Tibial nerve (tissue), 4 donors: ENCODE measurements around the gene NCR3LG1. TPM values are rescaled to one million over a fixed set of nuclear protein-coding genes. Genes with fewer than 3 reads are reported as not detected.

Experiments
- DNase-seq, 2 donors: peaks; one replicate each; pipeline ENCODE4 v3.0.0-alpha.2; 2019; ENCODE audit warnings: low spot score in 2 of 2
- H3K27ac ChIP-seq, 4 donors: fragments of 200-600 bp; sonication (generic) in 3 of 4; one replicate each; pipeline ENCODE4 v1.5.1; 2017 to 2019; ENCODE audit warnings: mild to moderate bottlenecking in 1 of 4
- H3K27me3 ChIP-seq, 2 donors: fragments of 200-600 bp; sonication (generic) in 1 of 2; one replicate each; pipeline versions ENCODE4 v1.5.1 to v1.6.0; 2017 to 2019
- H3K36me3 ChIP-seq, 3 donors: fragments of 200-600 bp; sonication (generic); one replicate each; pipeline ENCODE4 v1.5.1; 2018 to 2019
- H3K4me1 ChIP-seq, 4 donors: fragments of 200-600 bp; sonication (generic) in 3 of 4; one replicate each; pipeline ENCODE4 v1.5.1; 2017 to 2019
- H3K4me3 ChIP-seq, 4 donors: fragments of 200-600 bp; sonication (generic) in 3 of 4; one replicate each; pipeline ENCODE4 v1.5.1; 2017 to 2019; ENCODE audit warnings: mild to moderate bottlenecking in 1 of 4, moderate library complexity in 1 of 4
- H3K9me3 ChIP-seq, 4 donors: fragments of 200-600 bp; sonication (generic) in 3 of 4; one replicate each; pipeline ENCODE4 v1.5.1; 2017 to 2019
- EP300 ChIP-seq, 2 donors: sonication (generic); formaldehyde crosslinking; IDR thresholded peaks; one replicate each; pipeline ENCODE4 v1.6.1; 2017; ENCODE audit warnings: antibody characterized with exemption in 2 of 2, mild to moderate bottlenecking in 1 of 2
- POLR2A ChIP-seq, 2 donors: fragments of 450-650 bp; IDR thresholded peaks; one replicate each; pipeline ENCODE4 v1.6.1; 2017; ENCODE audit warnings: antibody characterized with exemption in 2 of 2, mild to moderate bottlenecking in 2 of 2, moderate library complexity in 2 of 2
- WGBS, 2 donors: methylation state at CpG; one replicate each; pipeline ENCODE4 v1.1.5; 2018; 5-methylcytosine and 5-hydroxymethylcytosine counted together
- total RNA-seq, 4 donors: library from RNA; depleted of rRNA; stranded (reverse); fragments of >200 nt; gene quantifications; one replicate each; pipeline ENCODE4 v1.1.0, GENCODE V29; 2016
- TF ChIP-seq, protein P1 (sequence below), 5 experiments: fragments of 200-600 bp in 3 of 5; fragments of 450-650 bp in 2 of 5; sonication (generic) in 3 of 5; IDR thresholded peaks; one replicate each; pipeline ENCODE4 v1.5.1; 2016 to 2019; ENCODE audit warnings: antibody characterized with exemption in 5 of 5, mild to moderate bottlenecking in 3 of 5, moderate library complexity in 2 of 5

Gene NCR3LG1
- total RNA-seq, 4 donors from 2014 or later = 1.0 to 2.2 (median 2.0) TPM

DNA sequence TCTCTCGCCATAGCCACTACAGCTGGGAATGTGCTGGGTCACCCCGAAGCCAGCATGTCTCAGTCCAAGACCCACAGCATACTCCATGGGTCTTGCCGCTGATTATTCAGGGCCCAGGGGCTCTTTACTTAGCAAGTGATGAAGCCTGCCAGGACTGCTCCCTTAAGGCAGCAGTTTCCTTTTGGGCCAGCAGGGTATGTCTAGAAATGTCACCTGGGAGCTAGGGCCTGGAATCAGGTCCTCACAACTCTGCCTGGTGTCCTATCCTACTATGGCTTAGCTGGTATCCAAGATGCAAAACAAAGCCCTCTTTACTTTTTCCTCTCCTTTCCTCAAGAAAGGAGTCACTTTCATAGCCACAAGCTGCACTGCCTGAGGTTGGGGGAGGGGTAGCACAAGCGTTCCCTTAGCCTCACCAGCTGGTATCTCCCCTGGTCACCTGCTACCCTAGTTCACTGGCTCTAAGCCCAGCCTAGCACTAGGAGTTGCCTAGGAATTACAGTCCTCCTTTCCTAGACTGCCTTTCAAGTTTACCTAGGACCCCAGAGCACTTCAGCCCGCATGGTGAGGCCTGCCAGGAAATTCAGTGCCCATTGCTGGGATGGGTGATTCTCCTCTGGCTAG lies 22.6 kb upstream of the NCR3LG1 start:
- Histone ChIP-seq H3K4me3 (no peak overlapping the region), H3K27me3 (no peaks in the 10 kb centered on the region), H3K4me1 (no peaks in the 10 kb centered on the region), H3K9me3 (no peaks in the 10 kb centered on the region), H3K27ac (no peak overlapping the region), H3K36me3 (peaks cover 0 to 51% (median 0%) of the 10 kb centered on the region in 3 donors)
- WGBS, 2 donors = 96 to 99% methylated on average over 5 of the region's 5 CpGs
- TF ChIP-seq EP300 (IDR thresholded peaks at IDR 0.05) = no peak
- TF ChIP-seq POLR2A (IDR thresholded peaks at IDR 0.05) = no peak
- TF ChIP-seq, protein P1, sequence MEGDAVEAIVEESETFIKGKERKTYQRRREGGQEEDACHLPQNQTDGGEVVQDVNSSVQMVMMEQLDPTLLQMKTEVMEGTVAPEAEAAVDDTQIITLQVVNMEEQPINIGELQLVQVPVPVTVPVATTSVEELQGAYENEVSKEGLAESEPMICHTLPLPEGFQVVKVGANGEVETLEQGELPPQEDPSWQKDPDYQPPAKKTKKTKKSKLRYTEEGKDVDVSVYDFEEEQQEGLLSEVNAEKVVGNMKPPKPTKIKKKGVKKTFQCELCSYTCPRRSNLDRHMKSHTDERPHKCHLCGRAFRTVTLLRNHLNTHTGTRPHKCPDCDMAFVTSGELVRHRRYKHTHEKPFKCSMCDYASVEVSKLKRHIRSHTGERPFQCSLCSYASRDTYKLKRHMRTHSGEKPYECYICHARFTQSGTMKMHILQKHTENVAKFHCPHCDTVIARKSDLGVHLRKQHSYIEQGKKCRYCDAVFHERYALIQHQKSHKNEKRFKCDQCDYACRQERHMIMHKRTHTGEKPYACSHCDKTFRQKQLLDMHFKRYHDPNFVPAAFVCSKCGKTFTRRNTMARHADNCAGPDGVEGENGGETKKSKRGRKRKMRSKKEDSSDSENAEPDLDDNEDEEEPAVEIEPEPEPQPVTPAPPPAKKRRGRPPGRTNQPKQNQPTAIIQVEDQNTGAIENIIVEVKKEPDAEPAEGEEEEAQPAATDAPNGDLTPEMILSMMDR (IDR thresholded peaks at IDR 0.05) = no peak
- no peak for DNase-seq

DNA sequence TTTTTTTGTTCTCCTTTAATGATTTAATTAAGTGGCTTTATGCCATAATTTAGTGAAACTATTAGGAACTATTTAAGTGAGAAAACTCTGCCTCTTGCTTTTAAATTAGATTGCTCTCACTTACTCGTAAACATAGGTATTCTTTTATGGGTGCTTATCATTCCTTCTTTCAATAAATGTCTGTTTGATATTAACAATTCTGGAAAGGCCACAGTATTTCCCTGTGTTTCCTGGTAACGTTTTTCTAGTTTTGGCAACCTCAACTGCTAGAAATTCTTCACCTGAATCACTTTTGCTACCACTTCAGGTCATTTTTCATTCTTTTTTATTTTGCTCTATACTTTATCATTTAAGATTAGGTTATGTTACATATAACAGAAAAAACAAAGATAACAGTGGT lies 19.9 kb upstream of the NCR3LG1 start:
- Histone ChIP-seq H3K4me3 (no peak overlapping the region), H3K27ac (no peak overlapping the region), H3K4me1 (no peaks in the 10 kb centered on the region), H3K9me3 (no peaks in the 10 kb centered on the region), H3K36me3 (peaks cover 0 to 59% (median 0%) of the 10 kb centered on the region in 3 donors), H3K27me3 (no peaks in the 10 kb centered on the region)
- DNase-seq = no peak
- TF ChIP-seq POLR2A (IDR thresholded peaks at IDR 0.05) = no peak
- TF ChIP-seq EP300 (IDR thresholded peaks at IDR 0.05) = no peak
- WGBS, 2 donors = 74 to 80% methylated on average over 2 of the region's 2 CpGs

DNA sequence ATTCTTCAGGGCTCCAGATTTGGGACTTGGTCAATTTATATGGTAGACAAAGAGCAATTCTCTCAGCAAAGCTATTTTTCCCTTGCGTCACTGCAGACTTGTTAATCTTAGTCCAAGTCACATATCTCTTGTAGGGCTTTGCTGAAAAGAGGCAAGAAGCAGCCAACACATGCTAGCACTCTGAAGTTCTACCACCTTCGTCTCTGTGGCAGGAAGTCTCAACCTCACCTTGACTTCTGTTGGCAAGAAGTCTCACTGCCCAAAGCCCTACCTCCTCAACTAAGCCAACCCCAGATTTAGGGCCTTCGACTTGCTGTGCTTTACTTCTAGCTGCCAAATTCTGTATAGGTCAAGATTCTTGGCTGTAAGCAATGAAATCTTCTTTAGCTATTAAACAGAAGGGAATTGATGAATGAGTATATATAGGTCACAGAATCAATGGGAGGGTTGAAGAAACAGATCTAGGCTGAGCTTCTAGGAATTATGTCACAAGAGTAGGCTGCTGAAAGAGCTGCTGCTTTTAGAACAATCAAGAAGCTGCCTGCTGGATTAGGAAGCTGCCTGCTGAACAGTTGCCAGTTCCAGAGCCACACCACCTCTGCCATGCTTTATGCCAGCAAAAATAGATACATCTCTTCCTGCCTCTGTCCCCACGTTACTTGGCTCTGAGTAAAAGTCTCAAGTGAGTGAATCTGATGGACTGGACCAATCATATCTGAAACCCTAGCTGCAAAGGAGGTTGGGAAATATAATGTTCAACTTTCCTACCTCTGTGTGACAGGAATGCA lies 17.6 kb upstream of the NCR3LG1 start:
- WGBS, 2 donors = 50 to 62% methylated on average over 4 of the region's 4 CpGs
- Histone ChIP-seq H3K9me3 (no peaks in the 10 kb centered on the region), H3K36me3 (peaks cover 0 to 47% (median 0%) of the 10 kb centered on the region in 3 donors), H3K27me3 (no peaks in the 10 kb centered on the region), H3K27ac (no peak overlapping the region), H3K4me1 (no peaks in the 10 kb centered on the region), H3K4me3 (no peak overlapping the region)
- DNase-seq = no peak
- TF ChIP-seq EP300 (IDR thresholded peaks at IDR 0.05) = no peak
- TF ChIP-seq, protein P1 (IDR thresholded peaks at IDR 0.05) = no peak
- TF ChIP-seq POLR2A (IDR thresholded peaks at IDR 0.05) = no peak

DNA sequence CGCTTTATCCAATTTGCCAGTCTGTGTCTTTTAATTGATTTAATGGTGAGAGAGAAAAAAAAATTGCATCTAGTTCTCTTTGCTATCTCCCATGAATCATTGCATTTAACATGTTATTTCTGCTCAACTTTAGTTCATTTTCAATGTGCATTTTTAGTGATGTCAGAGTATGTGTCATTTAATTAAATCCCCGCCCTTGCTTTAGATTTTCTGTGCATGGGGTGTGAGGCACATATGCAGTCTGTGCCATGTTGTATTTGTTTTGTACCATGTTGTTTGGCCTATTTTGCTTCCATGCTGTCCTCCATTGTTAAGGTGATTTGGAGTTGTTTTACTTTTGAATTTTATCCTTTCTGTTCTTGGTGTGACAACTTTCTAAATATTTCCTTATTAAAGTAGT lies 8.3 kb upstream of the NCR3LG1 start:
- no peak for TF ChIP-seq POLR2A (IDR thresholded peaks at IDR 0.05)
- TF ChIP-seq, protein P1 (IDR thresholded peaks at IDR 0.05) = no peak
- TF ChIP-seq EP300 (IDR thresholded peaks at IDR 0.05) = no peak
- WGBS, 2 donors = 95 to 96% methylated on average over 2 of the region's 2 CpGs
- Histone ChIP-seq H3K27me3 (no peaks in the 10 kb centered on the region), H3K4me1 (no peaks in the 10 kb centered on the region), H3K36me3 (no peaks in the 10 kb centered on the region), H3K4me3 (no peak overlapping the region), H3K9me3 (no peaks in the 10 kb centered on the region), H3K27ac (no peak overlapping the region)
- DNase-seq = no peak

DNA sequence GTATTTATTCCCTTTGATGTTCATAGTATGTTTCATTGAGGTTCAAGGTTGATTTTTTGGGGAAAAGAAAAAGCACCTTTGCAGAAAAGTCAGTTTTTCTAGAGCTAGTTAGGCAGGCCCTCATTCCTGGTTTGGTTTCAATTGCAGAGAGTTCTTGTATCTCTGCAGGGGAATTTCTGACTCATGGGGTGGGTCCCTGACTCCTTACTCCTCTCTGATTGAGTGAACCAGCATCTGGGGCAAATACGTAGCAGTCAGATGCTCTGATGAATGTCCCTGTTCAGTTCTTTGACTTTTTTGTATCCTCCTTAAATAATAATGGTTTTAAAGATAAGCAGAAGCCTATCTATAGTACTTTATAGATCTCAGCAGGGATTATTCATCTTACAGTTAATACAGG lies 7.7 kb upstream of the NCR3LG1 start:
- Histone ChIP-seq H3K27ac (no peak overlapping the region), H3K27me3 (no peaks in the 10 kb centered on the region), H3K4me3 (no peak overlapping the region), H3K36me3 (no peaks in the 10 kb centered on the region), H3K4me1 (no peaks in the 10 kb centered on the region), H3K9me3 (no peaks in the 10 kb centered on the region)
- WGBS, 2 donors = 75 to 95% methylated on average over 1 of the region's 1 CpG
- DNase-seq = no peak
- TF ChIP-seq, protein P1 (IDR thresholded peaks at IDR 0.05) = no peak
- TF ChIP-seq EP300 (IDR thresholded peaks at IDR 0.05) = no peak
- TF ChIP-seq POLR2A (IDR thresholded peaks at IDR 0.05) = no peak
